Adrenal gland (tissue), 5 donors: ENCODE measurements around the gene VMO1.

ENCODE experiments used
- POLR2A ChIP-seq, 2 donors: fragments of 450-650 bp; IDR thresholded peaks; one replicate each; pipeline ENCODE4 v1.6.1; 2017; ENCODE audit warnings: antibody characterized with exemption in 2 of 2, mild to moderate bottlenecking in 2 of 2, moderate library complexity in 1 of 2
- TF ChIP-seq, protein P1 (sequence below), 6 experiments: fragments of 450-650 bp in 4 of 6; fragments of 200-600 bp in 2 of 6; sonication (generic) in 1 of 6; IDR thresholded peaks; 1 replicate in 5 of 6; 2 replicates in 1 of 6; pipeline versions ENCODE4 v1.5.1 to v1.8.0; 2016 to 2021; ENCODE audit warnings: antibody characterized with exemption in 6 of 6, mild to moderate bottlenecking in 2 of 6, moderate library complexity in 1 of 6
- donor health status: DM: no; HTN: no; CAD: no.

DNA sequence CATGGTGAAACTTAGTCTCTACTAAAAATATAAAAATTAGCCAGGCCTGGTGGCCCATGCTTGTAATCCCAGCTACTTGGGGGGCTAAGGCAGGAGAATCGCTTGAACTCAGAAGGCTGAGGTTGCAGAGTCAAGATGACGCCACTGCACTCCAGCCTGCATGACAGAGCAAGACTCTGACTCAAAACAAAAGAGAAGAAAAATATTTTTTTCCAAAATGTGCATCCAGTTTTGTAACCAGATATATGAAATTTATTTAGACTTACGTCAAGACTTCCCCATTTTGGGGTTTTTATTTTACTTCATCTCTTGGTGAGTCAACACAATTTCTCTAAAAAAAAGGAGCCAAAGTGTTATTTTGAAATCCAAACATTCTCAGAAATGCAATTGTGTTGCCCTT, 20.0 kb downstream of the VMO1 start:
- TF ChIP-seq POLR2A (IDR thresholded peaks at IDR 0.05), result no peak
- TF ChIP-seq, protein P1, sequence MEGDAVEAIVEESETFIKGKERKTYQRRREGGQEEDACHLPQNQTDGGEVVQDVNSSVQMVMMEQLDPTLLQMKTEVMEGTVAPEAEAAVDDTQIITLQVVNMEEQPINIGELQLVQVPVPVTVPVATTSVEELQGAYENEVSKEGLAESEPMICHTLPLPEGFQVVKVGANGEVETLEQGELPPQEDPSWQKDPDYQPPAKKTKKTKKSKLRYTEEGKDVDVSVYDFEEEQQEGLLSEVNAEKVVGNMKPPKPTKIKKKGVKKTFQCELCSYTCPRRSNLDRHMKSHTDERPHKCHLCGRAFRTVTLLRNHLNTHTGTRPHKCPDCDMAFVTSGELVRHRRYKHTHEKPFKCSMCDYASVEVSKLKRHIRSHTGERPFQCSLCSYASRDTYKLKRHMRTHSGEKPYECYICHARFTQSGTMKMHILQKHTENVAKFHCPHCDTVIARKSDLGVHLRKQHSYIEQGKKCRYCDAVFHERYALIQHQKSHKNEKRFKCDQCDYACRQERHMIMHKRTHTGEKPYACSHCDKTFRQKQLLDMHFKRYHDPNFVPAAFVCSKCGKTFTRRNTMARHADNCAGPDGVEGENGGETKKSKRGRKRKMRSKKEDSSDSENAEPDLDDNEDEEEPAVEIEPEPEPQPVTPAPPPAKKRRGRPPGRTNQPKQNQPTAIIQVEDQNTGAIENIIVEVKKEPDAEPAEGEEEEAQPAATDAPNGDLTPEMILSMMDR (IDR thresholded peaks at IDR 0.05), result no peak
